Activated T-cell treated with anti-CD3 and anti-CD28 coated beads, Interleukin-2, amount 50 U/mL, for 1 hour (primary cell): ENCODE results near the gene TRAF3IP3.

Experiments used
- DNase-seq: peaks from one replicate; pipeline ENCODE4 v3.0.0-alpha.2; 2020

TRAF3IP3 gene

DNA sequence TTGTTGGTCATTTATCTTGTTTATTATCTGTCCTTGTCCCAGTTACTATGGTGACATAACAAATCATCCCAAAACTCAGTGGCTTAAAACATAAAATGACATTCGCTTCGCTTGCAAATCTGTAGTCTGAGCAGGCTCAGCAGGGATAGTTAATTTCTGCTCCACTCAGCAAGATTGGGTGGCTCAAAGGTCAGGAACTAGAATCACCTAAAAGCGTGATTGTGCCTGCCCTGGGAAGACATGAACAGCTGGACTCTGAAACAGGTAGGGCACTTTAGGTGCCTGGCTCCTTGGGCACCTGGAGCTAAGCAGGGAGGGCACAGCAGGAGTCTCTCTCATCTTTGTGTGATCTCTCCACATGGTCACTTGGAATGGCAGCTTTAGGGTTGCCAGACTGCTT lies 14.7 kb upstream of the TRAF3IP3 start:
- no peak for DNase-seq

DNA sequence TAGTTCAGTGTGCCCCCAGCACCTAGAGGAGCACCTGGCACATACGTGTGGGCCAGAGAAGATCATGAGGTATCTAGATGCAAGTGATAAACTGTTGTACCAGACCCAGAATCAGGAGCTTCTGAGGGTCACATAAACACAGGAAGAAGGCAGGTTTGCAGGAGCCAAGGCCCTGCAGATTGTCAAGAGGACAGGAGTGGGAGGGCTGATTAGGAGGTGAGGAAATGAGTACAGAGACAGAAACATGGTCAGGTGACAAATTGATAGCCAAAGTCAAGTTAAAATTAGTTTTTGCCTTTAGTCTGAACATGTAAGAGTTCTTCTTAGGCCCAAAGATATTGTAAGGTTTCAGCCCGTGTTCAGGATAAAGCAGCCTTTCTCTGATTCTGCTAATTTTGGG lies 14.0 kb upstream of the TRAF3IP3 start:
- no peak for DNase-seq

DNA sequence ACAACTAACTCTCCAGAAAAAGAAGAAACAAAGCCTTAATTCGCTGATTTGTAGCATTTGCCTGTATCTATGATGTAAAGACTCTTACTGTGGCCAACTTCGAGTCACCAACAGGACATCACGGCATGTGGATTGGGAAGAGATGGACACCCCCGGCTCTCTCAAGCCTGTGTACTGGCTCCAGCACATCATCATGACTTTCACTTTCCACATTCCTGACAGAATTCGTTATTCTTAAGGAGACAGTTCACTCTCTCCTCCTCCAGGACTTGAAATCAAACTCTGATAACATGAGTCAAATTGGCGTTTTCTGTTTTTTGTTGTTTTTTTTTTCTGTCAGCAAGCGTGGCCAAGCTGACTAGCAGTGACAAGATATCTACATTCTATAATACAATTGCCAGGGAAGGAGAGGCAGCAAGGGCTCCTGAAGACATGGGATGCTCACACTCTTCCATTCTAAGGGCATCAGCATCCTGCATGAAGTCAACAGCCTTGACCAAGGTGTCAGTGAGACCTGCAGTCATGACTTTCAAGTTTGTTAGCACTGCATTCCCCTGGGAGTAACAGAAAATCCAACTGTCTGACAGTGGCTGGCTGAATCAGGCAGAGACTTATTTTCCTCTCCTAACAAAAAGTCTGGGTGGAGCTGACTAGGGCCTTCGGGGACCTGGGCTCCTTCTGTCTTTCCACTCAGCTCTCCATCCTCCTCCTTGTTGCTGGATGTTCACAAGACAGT lies 13.3 kb upstream of the TRAF3IP3 start:
- no peak for DNase-seq

DNA sequence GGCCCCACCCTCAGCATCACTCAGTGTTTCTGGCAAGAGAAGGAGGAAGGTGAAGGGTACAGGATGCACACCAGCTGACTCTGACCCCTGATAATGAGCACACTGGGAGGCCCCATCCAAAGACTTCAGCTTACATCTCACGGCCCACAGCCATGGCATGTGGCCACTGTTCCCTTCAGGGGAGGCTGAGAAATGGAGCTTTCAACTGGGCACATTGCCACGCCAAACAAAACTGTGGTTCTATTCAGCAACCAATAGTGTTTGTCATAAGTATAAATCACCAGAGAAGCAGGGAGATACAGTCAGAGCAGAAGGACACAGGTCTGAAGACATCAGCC lies 12.7 kb upstream of the TRAF3IP3 start:
- no peak for DNase-seq

DNA sequence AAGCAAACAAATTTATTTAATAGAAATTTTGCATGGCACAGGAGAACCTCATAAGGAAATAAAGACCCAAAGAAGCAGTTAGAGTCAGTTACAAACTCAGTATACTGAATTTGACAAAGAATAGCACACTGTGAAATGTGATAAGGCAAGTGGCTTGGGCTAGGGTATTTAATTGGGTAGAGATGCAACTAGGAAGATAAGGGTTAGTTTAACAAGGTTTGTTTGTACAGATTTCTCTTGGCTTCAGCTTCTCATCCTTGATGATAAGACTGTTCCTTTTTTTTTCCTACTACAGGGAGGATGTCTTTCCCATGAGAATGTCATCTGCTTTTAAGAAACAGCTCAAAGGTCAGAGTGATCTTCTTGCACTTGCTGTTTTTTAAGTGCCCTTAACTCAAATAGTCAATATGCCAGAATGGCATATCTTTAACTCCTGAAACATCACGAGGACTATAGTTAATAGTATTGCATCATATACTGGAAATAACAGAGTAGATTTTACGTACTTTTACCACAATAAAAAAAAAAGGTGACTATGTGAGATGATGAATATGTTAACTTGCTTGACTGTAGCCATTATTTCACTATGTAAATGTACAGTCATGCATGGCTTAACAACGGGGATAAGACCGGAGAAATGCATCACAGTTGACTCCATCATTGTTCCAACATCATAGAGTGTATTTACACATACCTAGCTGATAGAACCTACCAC lies 9.2 kb upstream of the TRAF3IP3 start:
- no peak for DNase-seq

DNA sequence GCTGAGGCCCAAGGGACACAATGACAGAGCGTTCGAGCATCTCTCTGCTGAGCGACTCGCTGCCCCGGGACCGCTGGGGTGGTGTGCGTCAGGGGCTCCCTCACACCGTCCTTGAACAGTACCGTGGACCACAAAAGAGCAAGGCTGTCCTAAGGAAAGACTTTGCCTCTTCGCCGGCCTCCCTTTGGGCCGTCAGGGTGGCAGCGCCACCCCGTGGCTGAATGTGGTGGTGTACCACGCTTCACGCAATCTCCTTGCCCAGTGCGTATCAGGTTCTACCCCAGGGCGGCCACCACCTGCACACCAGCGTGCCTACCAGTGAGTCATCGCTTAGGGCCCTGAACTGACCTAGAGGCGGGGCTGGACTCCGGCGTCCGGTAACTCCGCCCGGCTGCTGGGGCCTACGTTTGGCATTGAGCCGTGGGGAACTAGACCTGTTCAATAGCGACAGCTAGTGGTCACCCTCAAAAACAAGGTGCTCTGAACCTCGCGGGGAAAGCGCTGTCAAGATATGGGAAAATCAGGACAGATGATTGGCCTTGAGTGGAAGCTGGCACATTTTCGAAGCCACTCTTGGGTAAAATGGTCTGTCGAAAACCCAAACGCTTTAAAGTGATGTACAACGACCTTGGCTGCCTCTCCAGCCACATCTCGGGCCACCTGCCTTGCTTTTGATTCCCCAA lies 8.1 kb upstream of the TRAF3IP3 start:
- DNase-seq: peak; percentile 90

DNA sequence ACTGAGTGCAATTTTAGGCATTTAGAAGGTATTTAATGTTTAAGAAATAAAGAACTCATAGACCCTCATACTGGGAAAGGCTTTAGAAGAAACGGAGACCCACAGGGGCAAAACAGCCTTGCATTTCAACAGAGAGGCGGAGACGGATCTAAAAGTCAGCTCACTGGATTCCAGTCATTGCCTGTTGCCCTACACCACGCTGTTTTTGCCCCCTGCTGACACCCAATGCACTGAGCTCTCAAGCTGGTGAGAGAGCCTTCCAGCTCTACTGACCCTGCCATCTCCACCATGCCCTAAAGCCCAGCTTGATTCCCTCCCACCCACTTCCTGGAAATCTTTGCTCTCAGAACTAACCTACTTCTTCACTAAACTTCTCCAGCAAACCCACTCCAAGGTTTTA lies 7.2 kb upstream of the TRAF3IP3 start:
- DNase-seq: no peak

DNA sequence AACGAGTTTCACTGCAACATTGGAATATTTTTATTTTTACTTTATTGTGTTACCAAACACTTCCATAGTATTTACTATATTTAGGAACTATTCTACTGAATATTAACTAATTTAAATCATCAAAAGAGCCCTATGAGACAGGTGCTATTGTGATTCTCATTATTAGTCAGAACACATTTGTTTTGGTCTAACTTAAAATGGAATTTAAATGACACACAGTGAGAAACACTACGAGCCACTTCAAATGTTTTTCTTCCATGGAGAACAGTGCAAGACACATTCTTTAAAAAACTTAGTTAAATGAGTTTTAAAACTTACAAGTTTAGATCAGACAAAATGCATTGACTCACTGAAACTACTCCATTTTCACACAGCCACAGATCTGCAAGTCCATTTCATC lies 6.6 kb upstream of the TRAF3IP3 start:
- DNase-seq: no peak

DNA sequence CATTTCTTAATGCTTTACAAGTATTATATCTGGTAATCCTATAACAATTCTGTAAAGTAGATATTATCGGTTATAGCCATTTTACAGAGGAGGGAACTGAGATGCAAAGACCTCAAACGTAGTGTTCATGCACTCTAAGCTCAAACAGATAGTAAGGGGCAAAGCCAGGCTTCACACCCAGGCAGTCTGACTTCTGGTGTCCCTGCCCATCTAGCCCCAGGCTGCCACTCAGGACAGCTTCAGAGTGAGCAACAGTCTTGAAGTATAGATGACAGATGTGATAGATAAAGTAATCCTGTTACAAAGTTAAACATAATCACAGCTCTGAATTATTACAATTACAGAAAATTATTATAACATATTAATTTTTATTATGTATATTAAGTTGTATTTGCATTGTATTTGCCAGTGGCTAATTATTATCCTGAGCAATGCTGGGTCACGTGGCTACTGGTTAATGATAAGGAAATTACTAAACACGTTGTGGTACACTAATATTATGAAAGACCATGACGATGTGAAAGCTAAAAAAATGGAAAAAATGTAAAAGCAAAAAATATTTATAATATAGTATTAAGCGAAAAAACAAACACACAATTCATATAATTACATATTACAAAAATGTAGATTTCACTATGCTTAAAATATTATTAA lies 6.1 kb upstream of the TRAF3IP3 start:
- DNase-seq: no peak

DNA sequence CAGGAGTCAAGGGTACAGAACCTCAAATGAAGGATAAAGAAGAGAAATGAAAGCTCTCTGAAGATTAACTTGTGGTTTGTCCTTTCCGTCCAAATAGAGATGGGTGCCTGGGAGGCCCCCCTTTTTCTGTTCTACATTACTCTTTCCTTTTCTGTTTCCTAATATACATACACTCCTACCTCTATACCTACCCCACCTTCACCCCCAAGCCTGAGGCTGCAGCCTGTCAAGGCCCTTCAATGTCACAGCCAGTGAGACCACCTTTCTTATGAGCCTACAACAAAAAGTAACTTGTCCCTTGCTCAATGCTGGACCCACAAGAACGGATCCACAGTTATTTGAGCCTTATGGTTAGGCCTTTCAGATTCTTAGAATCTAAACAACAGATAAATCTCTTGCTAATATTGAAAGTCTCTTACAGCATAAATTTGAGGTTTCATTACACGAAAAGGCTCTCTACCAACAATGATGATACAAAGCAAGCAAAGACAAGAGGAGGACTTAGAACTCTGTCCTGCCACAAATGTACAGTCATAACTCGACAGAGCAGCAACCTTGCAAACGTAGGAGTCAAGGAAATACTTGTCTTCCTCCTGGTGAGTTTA lies 4.1 kb upstream of the TRAF3IP3 start:
- no peak for DNase-seq

DNA sequence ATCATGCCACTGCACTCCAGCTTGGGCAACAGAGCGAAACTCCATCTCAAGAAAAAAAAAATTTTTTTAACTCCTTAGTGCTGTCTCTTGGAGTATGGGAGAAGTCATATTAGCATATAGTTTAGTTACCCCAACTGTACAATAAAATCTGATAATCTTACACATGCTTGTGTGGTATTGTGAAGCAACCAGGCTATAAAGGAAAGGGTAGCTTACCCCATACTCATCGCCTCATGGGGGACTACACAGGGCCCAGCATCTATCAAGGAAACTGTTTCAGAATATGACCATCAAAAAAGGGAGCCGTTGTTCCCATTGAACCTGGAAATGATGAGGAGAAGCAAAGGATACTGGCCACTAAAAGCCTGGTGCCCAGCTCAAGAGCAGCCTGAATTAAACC lies 3.0 kb upstream of the TRAF3IP3 start:
- DNase-seq: no peak

DNA sequence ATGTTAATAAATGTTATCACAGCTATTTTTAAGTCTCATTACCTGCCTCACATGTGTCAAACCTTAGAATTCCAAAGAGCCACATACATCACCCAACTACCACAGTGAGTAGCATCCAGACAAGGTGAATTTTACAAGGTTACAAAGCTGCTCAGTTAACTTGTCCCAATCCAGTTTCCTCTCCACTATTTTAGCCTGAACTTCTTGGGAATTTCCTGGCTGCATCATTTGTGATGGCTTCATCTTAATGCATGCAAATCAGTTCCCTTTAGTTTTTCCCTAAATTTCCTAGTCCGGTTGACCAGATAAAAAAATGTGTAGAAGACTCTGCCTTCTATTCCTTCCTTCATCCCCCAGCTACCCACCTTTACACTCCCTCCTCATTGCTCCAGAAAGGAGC lies 597 bp upstream of the TRAF3IP3 start:
- no peak for DNase-seq

DNA sequence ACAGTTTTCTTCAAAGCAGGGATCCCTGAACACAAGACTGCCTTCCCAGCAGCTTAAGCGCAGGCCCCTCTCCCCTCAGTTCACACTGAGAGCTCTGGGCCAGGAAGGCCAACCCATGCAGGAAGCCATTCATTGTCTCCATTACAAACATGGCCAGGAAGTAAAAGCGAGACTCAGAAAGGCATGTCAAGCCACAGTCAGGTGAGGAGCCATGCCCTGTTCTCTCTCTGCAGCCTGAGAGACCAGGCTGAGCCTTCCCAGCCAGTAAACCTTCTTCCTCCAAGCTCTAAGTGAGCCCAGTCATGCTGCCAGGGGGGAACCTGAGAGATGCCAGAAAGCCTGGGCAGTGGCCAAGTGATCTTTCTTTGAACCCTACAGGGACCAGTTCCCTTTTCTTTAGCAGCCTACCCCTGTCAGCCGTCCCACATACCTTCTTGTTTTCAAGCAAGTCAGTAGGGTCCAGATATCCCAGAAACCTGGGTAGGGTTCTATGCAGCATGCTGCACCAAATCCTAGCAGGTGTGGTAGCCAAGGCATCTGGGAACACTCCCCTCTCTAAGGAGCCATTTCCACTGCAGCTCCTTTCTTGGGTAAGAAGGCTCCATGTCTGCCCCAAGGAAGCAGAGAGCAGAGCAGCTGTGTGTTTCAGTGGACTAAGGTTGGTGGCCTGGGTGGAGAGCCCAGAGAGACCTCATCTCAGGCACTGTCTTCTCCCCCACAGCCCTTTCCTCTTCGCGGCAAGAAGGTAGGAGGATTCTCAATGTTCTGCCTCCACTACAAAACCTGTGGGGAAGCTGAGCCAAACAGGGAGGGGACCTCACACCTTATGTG lies 977 bp downstream of the TRAF3IP3 start:
- peak; percentile 51 for DNase-seq

DNA sequence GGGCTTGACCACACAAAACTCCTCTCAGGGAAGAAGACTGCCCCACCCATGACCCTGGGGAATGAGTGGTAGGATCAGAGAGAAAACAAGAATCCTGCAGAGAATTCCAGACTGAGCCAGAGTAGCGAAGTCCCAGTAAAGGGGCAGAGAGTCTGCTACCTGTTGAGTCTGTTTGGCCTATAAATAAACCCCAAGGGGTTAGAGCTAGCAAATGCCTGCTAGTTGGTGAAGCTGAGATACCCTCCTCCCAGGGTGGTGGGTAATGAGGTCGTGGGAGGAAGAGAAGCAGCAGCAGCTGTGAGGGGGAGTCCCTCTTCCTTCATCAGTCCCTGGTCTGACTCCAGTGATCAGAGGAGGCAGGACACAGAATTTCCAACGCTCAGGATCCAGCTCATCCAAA lies 2.5 kb downstream of the TRAF3IP3 start:
- DNase-seq: no peak

DNA sequence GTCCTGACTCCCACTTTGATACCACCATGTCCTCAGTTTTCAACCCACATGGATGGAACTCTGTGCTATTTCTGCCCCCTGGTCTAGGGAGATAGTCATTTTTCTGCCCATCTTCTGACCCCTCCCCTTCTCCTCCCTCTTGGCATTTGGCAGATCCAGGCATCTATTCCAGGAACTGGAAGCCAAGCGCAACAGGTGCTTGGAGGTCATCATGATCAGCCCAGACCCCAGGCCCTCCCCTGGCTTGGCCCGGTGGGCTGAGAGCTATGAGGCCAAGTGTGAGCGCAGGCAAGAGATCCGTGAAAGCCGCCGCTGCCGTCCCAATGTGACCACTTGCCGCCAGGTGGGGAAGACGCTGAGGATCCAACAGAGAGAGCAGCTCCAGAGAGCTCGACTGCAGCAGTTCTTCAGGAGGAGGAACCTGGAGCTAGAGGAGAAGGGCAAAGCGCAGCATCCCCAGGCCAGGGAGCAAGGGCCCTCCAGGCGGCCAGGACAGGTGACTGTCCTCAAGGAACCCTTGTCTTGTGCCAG lies 4.0 kb downstream of the TRAF3IP3 start:
- DNase-seq: no peak

DNA sequence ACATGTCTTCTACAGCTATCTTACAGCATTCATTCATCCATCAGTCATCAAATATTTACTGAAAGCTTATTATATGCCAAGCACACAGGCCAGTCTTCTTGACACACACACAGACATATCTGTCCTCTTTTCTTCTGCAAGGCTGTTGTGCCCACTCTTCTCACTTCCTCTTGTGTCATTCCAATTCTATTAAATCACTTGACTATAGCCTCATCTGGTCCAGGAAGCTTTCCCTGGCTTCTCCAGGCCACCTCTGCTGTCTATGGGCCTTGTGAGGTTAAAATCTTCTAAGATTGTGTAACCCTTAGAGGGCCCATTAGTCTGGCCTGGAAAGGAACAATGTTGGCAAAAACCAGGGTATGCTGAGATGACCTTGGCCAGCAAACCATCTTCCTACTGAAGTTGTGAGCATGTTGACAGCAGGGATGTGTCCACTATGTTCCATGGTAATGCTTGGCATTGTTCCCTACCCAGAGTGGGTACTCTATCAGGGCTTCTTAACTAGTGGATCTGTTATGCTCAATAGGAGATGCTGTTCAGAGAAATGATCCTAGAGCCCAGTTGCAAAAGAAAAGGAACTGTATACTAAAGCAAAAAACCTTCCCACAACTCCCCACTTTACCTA lies 5.3 kb downstream of the TRAF3IP3 start:
- no peak for DNase-seq

DNA sequence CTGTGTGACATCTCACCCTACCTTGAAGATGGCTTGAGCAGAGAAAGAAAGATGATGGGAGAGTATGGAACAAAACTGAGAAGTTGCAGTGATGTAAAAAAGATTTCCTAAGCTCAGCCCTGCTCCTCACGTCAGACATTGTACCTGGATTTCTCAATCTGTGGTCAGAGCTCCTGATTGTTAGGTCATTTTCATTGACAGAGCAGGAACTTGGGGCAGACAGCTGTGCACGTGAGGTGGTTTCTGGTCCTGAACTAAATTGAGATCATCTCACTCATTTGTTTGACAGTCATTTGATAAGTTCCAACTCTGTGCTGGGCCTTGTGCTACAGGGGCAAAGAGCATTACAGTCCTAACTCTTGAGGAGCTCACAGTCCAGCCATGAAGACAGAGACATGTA lies 10.2 kb downstream of the TRAF3IP3 start:
- no peak for DNase-seq

DNA sequence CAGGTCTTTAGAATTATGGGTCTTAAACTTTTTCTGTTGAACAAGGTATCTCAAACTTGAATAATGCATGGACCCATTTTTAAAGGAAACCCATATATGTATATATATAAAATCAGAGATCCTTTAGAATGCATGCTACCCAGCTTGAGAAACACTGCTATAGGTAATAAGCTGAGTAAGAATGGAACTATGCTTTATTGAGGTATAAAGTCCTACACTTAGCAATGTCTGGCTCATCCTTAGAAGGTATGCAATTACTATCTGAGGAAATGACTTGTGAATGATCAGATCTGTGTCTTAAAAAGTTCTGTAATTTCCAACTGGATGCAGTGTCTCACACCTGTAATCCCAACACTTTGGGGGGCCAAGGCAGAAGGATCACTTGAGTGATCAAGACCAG lies 11.2 kb downstream of the TRAF3IP3 start:
- DNase-seq: no peak

DNA sequence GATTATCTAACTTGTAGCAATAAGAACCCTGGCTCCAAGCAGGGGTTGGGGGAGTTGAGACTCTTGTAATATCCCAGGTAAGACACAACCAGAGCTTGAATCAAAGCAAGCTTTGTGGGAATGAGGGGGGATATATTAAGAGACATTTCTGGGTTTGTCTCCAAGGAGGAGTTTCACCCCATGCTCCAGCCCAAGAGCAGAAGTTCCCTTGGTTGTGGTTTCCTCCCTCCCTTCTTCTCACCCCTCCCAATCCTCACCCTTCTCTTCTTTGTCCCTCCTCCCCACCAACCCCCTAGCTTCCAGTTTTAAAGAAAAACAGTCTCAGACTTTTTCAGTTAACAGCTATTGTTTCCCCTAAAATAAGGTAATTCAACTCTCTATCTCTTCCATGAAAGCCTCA lies 11.9 kb downstream of the TRAF3IP3 start:
- no peak for DNase-seq

DNA sequence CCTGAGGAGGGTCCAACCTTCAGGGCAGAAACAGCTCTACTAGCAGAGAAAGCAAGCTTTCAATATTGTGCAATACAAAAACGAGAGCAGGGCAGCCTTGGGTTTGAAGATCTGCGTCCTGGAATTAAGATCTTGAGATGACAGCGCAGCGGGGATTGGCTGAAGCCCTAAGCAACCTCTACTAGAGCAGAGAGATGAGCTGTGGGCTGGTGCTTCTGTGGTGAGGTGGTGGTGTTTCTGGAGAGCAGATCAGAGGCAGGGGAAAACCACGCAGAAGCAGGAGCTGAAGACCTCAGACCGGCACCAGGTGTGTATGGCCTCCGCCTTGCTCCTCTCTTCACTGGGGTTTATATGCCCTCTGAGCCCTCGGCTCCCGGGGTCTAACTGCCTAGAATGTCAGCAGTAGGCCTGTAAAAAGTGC lies 12.5 kb downstream of the TRAF3IP3 start:
- DNase-seq: peak; percentile 75

DNA sequence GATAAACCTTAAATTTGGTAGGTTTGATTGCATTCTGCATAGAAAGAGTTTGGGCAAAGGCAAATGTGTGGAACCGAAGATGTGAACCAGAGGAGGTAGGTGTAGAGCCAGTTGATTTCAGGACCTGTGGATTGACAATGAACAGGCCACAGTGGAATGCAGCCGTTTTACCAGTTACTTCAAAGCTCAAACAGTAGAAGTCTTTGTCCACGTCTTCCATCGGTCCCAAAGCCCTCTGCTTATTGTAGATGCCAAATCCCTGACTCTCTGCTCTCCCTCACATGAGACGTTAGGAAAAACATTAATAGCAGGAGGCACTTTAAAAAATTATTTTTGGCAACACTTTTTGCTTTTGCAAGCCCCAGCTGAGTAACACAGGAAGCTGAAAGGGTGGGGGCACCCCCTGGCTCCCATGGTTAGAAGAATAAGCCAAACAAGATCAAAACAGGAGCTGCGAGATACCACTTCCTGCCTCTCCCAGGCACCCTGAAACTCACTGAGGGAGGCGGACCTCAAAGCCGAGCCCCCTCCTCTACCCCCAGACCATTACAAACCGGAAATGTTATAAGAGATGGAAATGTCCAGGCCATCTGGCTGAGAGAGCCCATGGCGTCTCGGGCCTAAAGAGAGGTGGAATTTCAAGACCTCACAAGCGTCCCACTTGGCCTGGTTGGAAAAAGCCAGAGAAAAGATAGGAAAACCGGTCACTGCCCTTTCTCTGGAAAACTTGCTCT lies 13.5 kb downstream of the TRAF3IP3 start:
- peak; percentile 72 for DNase-seq
